HepG2 (cell line): ENCODE data around the gene DCLK1. TPM values are rescaled to one million over a fixed set of nuclear protein-coding genes. Genes with fewer than 3 reads are reported as not detected.

ENCODE experiments used
- ATAC-seq: fragments of 200-7000 bp; cut with Tn5 transposase; 3 replicates; pipeline ENCODE4 v1.9.1; 2020; ENCODE audit warnings: mild to moderate bottlenecking, moderate library complexity
- BruUV-seq: library from RNA; stranded (reverse); fragments of 400-500 nt; replicated peaks from 2 replicates; lab custom pipeline; 2021; lab: Mats Ljungman, UMichigan
- CTCF ChIA-PET: fragments of 300-600 bp; formaldehyde crosslinking; extraction: SDS; loops from one replicate; lab custom pipeline; 2021; ENCODE audit warnings: low total read pairs, inconsistent platforms, low intra/inter-chr PET ratio; lab: Yijun Ruan, JAX
- POLR2A ChIA-PET: fragments of 350-600 bp; sonication (Branson Sonifier 250); formaldehyde crosslinking; loops from one replicate; lab custom pipeline; 2020; ENCODE audit warnings: antibody characterized with exemption, inconsistent platforms; lab: Yijun Ruan, JAX
- DNase-seq: peaks from one replicate; pipeline ENCODE4 v3.0.0-alpha.2; 2015; ENCODE audit warnings: low spot score
- FAIRE-seq: peaks from 3 replicates; lab custom pipeline; 2011; peaks lifted over from hg19 to GRCh38; lab: Jason Lieb, UNC
- H2AFZ ChIP-seq: one replicate; pipeline ENCODE4 v1.6.1; 2011; ENCODE audit warnings: low read length, inconsistent platforms
- H3K27ac ChIP-seq: fragments of 300-600 bp; 3 replicates; pipeline ENCODE4 v1.8.0; 2011; ENCODE audit warnings: mixed run types, mild to moderate bottlenecking, mixed read lengths, low read length, inconsistent platforms; ENCODE audit not compliant: insufficient read depth; ENCODE audit errors: extremely low read length
- H3K27me3 ChIP-seq, 2 experiments: fragments of 200-600 bp in 1 of 2; 2 replicates in 1 of 2; 3 replicates in 1 of 2; pipeline versions ENCODE4 v1.6.0 to v1.8.0; 2011; ENCODE audit warnings: low read length in 2 of 2, mild to moderate bottlenecking in 2 of 2, moderate library complexity in 2 of 2, inconsistent platforms in 1 of 2; ENCODE audit not compliant: insufficient read depth in 2 of 2, control insufficient read depth in 1 of 2
- H3K36me3 ChIP-seq, 2 experiments: fragments of 200-600 bp in 1 of 2; replicated peaks in 1 of 2; 2 replicates in 1 of 2; 3 replicates in 1 of 2; pipeline versions ENCODE4 v1.5.1 to v1.8.0; 2011; ENCODE audit warnings: low read length in 2 of 2, inconsistent platforms in 1 of 2; ENCODE audit not compliant: insufficient read depth in 2 of 2, control insufficient read depth in 1 of 2
- H3K4me1 ChIP-seq: 2 replicates; pipeline ENCODE4 v1.5.1; 2012; ENCODE audit warnings: low read length, inconsistent platforms; ENCODE audit not compliant: insufficient read depth
- H3K4me2 ChIP-seq: 2 replicates; pipeline ENCODE4 v1.6.0; 2011; ENCODE audit warnings: low read depth, low read length, inconsistent platforms
- H3K4me3 ChIP-seq, 3 experiments: fragments of 200-600 bp in 1 of 3; sonication (generic), shearing (Covaris generic) in 1 of 3; replicated peaks in 1 of 3; 2 replicates each; pipeline ENCODE4 v1.5.1; 2011 to 2016; ENCODE audit warnings: low read length in 3 of 3, inconsistent platforms in 2 of 3, low read depth in 2 of 3, mild to moderate bottlenecking in 2 of 3, control low read depth in 1 of 3, mixed read lengths in 1 of 3; ENCODE audit not compliant: insufficient read depth in 1 of 3
- H3K79me2 ChIP-seq: one replicate; pipeline ENCODE4 v1.6.1; 2011; ENCODE audit warnings: low read length, inconsistent platforms; ENCODE audit not compliant: insufficient read depth
- H3K9ac ChIP-seq: 2 replicates; pipeline ENCODE4 v1.6.0; 2011; ENCODE audit warnings: mild to moderate bottlenecking, low read depth, low read length, inconsistent platforms; ENCODE audit not compliant: insufficient read depth
- H3K9me3 ChIP-seq: 2 replicates; pipeline ENCODE4 v1.5.1; 2012; ENCODE audit warnings: mild to moderate bottlenecking, low read length
- H4K20me1 ChIP-seq: 2 replicates; pipeline ENCODE4 v1.6.0; 2011; ENCODE audit warnings: inconsistent platforms, mild to moderate bottlenecking, low read length, moderate library complexity; ENCODE audit not compliant: insufficient read depth
- AGO2 ChIP-seq: fragments of 200-400 bp; formaldehyde crosslinking; optimal IDR thresholded peaks from 2 replicates; pipeline ENCODE3; 2017; ENCODE audit warnings: mild to moderate bottlenecking, low read depth, low read length, moderate library complexity
- AHR ChIP-seq: IDR thresholded peaks from 2 replicates; pipeline ENCODE4 v1.6.1; 2018; ENCODE audit warnings: missing genetic modification reagents, missing compliant biosample characterization
- CCAR2 ChIP-seq: fragments of 200-400 bp; formaldehyde crosslinking; optimal IDR thresholded peaks from 2 replicates; pipeline ENCODE3; 2018; ENCODE audit warnings: low read depth, mild to moderate bottlenecking, low read length, moderate library complexity
- CEBPZ ChIP-seq: IDR thresholded peaks from 2 replicates; pipeline ENCODE4 v1.6.1; 2012; ENCODE audit warnings: low read length, improper control_type of control experiment
- FUBP1 ChIP-seq: sonication (generic); formaldehyde crosslinking; IDR thresholded peaks from 2 replicates; pipeline ENCODE4 v1.5.1; 2020; ENCODE audit warnings: missing genetic modification reagents, mild to moderate bottlenecking, borderline replicate concordance
- LCORL ChIP-seq, 2 experiments: fragments of 450-650 bp in 1 of 2; sonication (generic) in 1 of 2; formaldehyde crosslinking in 1 of 2; IDR thresholded peaks; 2 replicates each; pipeline versions ENCODE4 v1.5.0 to v1.6.1; 2017 to 2020; ENCODE audit warnings: antibody characterized with exemption in 1 of 2, missing genetic modification reagents in 1 of 2
- MTA1 ChIP-seq: sonication (generic); formaldehyde crosslinking; IDR thresholded peaks from 2 replicates; pipeline ENCODE4 v1.4.0; 2020; ENCODE audit warnings: missing genetic modification reagents, mild to moderate bottlenecking, borderline replicate concordance
- PITX1 ChIP-seq: sonication (generic); formaldehyde crosslinking; IDR thresholded peaks from 2 replicates; pipeline ENCODE4 v1.5.1; 2020; ENCODE audit warnings: mild to moderate bottlenecking, missing genetic modification reagents
- PPARG ChIP-seq: conservative IDR thresholded peaks from 2 replicates; pipeline ENCODE4 v1.6.1; 2016; ENCODE audit warnings: missing biosample characterization, missing genetic modification reagents
- SMARCC2 ChIP-seq: fragments of 450-650 bp; IDR thresholded peaks from 2 replicates; pipeline ENCODE4 v1.6.1; 2017; ENCODE audit warnings: antibody characterized with exemption, mild to moderate bottlenecking
- SMARCE1 ChIP-seq: fragments of 450-650 bp; IDR thresholded peaks from 2 replicates; pipeline ENCODE4 v1.6.1; 2017; ENCODE audit warnings: borderline replicate concordance
- TBL1XR1 ChIP-seq: fragments of 150-350 bp; IDR thresholded peaks from 2 replicates; pipeline ENCODE4 v1.6.1; 2014; ENCODE audit warnings: borderline replicate concordance, low read length; ENCODE audit not compliant: partially characterized antibody
- ZFP1 ChIP-seq: IDR thresholded peaks from 2 replicates; pipeline ENCODE4 v1.6.1; 2016
- ZNF788 ChIP-seq: sonication (generic); formaldehyde crosslinking; IDR thresholded peaks from 2 replicates; pipeline ENCODE4 v1.5.0; 2020; ENCODE audit warnings: mild to moderate bottlenecking, missing genetic modification reagents, borderline replicate concordance
- WGBS: methylation state at CpG from one replicate; pipeline ENCODE4 v1.1.6; 2017; ENCODE audit warnings: low lambda C conversion rate; 5-methylcytosine and 5-hydroxymethylcytosine counted together
- in situ Hi-C: cut with HindIII; loops from 2 replicates; pipeline ENCODE4 v1.10.0; 2017; ENCODE audit warnings: low pct_unique_long_range_greater_than_20kb; ENCODE audit not compliant: extremely low pct_ligation_motif_present
- intact Hi-C: fragments of 100-400 bp; cut with micrococcal nuclease; formaldehyde crosslinking; loops from one replicate; pipeline ENCODE4 v1.10.0; 2022; ENCODE audit not compliant: unreplicated experiment
- polyA plus RNA-seq, 8 experiments: library from polyadenylated mRNA; depleted of rRNA in 3 of 8; stranded (reverse) in 7 of 8; unstranded in 1 of 8; fragments of >200 nt; fragmentation: Illumina TruSeq in 4 of 8; extraction: Trizol in 4 of 8; gene quantifications; 2 replicates each; pipeline versions ENCODE4 v1.2.1 to v1.2.3, GENCODE V29; 2011 to 2016; ENCODE audit warnings: low read depth in 4 of 8, missing spikeins in 1 of 8, mixed read lengths in 1 of 8; ENCODE audit not compliant: insufficient read depth in 1 of 8
- total RNA-seq, 5 experiments: library from RNA; depleted of rRNA; stranded (reverse); fragments of >200 nt; fragmentation: Illumina TruSeq; extraction: Trizol; gene quantifications; 2 replicates each; pipeline ENCODE4 v1.2.3, GENCODE V29; 2016; ENCODE audit warnings: low read depth in 1 of 5
- TF ChIP-seq, protein P1 (sequence below): sonication (generic); formaldehyde crosslinking; IDR thresholded peaks from 2 replicates; pipeline ENCODE4 v1.4.0; 2020; ENCODE audit warnings: missing genetic modification reagents; ENCODE audit errors: not compliant biosample characterization
- TF ChIP-seq, protein P2 (sequence below): sonication (generic); formaldehyde crosslinking; IDR thresholded peaks from 2 replicates; pipeline ENCODE4 v1.5.0; 2020; ENCODE audit warnings: missing genetic modification reagents

DCLK1 gene
- total and polyA plus RNA-seq, 2 of the 13 experiments (the other 11 are each of a cell fraction or from before 2014, with no cell fraction given), result not detected

DNA sequence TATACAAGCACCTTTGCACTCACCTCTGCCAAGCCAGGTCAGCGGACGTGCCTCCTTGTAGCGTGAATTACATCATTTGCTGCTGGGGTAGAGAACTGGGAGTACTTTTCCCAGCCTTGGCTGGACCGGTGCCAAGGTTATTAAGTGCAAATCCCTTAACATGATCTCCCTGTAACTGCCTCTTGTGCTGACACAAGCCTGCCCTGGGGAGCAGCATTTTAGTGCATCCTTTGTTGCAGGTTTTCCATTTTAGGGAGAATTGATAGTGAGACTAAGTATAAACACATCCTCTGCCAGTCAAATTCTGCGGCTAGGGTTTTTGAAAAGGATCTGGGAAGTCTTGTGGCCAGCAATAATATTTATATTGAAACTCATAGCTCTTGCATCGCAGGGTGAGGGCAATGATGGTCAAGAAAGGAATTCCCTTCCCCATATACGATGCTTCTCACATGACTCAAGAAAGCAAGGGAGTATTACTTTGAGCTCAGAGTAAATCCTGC is 32.7 kb upstream of the DCLK1 start (continued):
- no peak for TF ChIP-seq ZNF788 (CRISPR knock-in tag)
- TF ChIP-seq, protein P1, sequence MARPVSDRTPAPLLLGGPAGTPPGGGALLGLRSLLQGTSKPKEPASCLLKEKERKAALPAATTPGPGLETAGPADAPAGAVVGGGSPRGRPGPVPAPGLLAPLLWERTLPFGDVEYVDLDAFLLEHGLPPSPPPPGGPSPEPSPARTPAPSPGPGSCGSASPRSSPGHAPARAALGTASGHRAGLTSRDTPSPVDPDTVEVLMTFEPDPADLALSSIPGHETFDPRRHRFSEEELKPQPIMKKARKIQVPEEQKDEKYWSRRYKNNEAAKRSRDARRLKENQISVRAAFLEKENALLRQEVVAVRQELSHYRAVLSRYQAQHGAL (CRISPR knock-in tag), result no peak

GRCh38 chr13:36163286-36163685 is 32.1 kb upstream of the DCLK1 start:
- no peaks in the 10 kb centered on the region for H4K20me1 ChIP-seq
- DNase-seq (no peak), ATAC-seq (no peak), FAIRE-seq (no peak)
- H3K79me2 ChIP-seq, result no peaks in the 10 kb centered on the region
- no peak overlapping the region for H2AFZ ChIP-seq
- in situ Hi-C loops, result no loop called here
- CTCF ChIA-PET, result no interaction called here
- 23% methylated on average over 6 of the region's 6 CpGs for WGBS
- POLR2A ChIA-PET, result no interaction called here
- H3K4me3 ChIP-seq, result no peak overlapping the region
- H3K36me3 ChIP-seq, result no peaks in the 10 kb centered on the region
- no peak overlapping the region for H3K4me2 ChIP-seq
- BruUV-seq, result no TSS peak
- no peaks in the 10 kb centered on the region for H3K27me3 ChIP-seq
- H3K9me3 ChIP-seq, result no peaks in the 10 kb centered on the region
- no peaks in the 10 kb centered on the region for H3K4me1 ChIP-seq
- H3K27ac ChIP-seq, result no peak overlapping the region
- no peak overlapping the region for H3K9ac ChIP-seq
- intact Hi-C loops, result no loop called here
- TF ChIP-seq ZFP1 (no peak), CCAR2 (no peak), PPARG (CRISPR knock-in tag) (no peak), CEBPZ (no peak), SMARCE1 (no peak), LCORL (IDR thresholded peaks at IDR 0.05) (no peak), LCORL (CRISPR knock-in tag; IDR thresholded peaks at IDR 0.05) (no peak), TBL1XR1 (no peak), AGO2 (no peak), FUBP1 (CRISPR knock-in tag) (no peak), AHR (CRISPR knock-in tag) (no peak), MTA1 (no peak), SMARCC2 (no peak), PITX1 (CRISPR knock-in tag) (no peak)
- TF ChIP-seq, protein P2, sequence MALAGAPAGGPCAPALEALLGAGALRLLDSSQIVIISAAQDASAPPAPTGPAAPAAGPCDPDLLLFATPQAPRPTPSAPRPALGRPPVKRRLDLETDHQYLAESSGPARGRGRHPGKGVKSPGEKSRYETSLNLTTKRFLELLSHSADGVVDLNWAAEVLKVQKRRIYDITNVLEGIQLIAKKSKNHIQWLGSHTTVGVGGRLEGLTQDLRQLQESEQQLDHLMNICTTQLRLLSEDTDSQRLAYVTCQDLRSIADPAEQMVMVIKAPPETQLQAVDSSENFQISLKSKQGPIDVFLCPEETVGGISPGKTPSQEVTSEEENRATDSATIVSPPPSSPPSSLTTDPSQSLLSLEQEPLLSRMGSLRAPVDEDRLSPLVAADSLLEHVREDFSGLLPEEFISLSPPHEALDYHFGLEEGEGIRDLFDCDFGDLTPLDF (CRISPR knock-in tag), result no peak
